Parathyroid adenoma (tissue), 2 donors: ENCODE data around the gene DOK6.

Experiments used
- H2AFZ ChIP-seq: fragments of 300-600 bp; sonication (generic); one replicate; pipeline ENCODE4 v1.7.0; 2017; ENCODE audit warnings: antibody characterized with exemption, mild to moderate bottlenecking
- H3K27ac ChIP-seq: fragments of 300-600 bp; sonication (generic); one replicate; pipeline ENCODE4 v1.7.0; 2017
- H3K27me3 ChIP-seq: fragments of 300-600 bp; sonication (generic); one replicate; pipeline ENCODE4 v1.7.0; 2017; ENCODE audit warnings: low read length; ENCODE audit not compliant: control insufficient read depth, insufficient read depth
- H3K36me3 ChIP-seq: fragments of 300-600 bp; sonication (generic); one replicate; pipeline ENCODE4 v1.7.0; 2017; ENCODE audit warnings: low read length; ENCODE audit not compliant: control insufficient read depth, insufficient read depth
- H3K4me1 ChIP-seq: fragments of 300-600 bp; sonication (generic); one replicate; pipeline ENCODE4 v1.7.0; 2017; ENCODE audit warnings: control low read depth
- H3K4me2 ChIP-seq: fragments of 300-600 bp; sonication (generic); one replicate; pipeline ENCODE4 v1.7.0; 2017; ENCODE audit warnings: low read length
- H3K4me3 ChIP-seq: fragments of 300-600 bp; sonication (generic); one replicate; pipeline ENCODE4 v1.7.0; 2017; ENCODE audit warnings: low read depth, low read length
- H3K79me2 ChIP-seq: fragments of 300-600 bp; sonication (generic); one replicate; pipeline ENCODE4 v1.7.0; 2017; ENCODE audit warnings: control low read depth
- H3K9ac ChIP-seq: fragments of 300-600 bp; sonication (generic); one replicate; pipeline ENCODE4 v1.7.0; 2017; ENCODE audit warnings: mild to moderate bottlenecking
- H3K9me3 ChIP-seq: fragments of 300-600 bp; sonication (generic); one replicate; pipeline ENCODE4 v1.7.0; 2017; ENCODE audit warnings: low read length; ENCODE audit not compliant: control insufficient read depth
- CTCF ChIP-seq: fragments of 300-600 bp; sonication (generic); IDR thresholded peaks from one replicate; pipeline ENCODE4 v1.7.0; 2017; ENCODE audit warnings: antibody characterized with exemption, mild to moderate bottlenecking
- donor health status: primary hyperparathyroidism.

Gene DOK6

GRCh38 chr18:69447886-69448285, 47.2 kb downstream of the DOK6 start:
- no peak overlapping the region for H3K4me2 ChIP-seq
- H3K79me2 ChIP-seq = no peaks in the 10 kb centered on the region
- H2AFZ ChIP-seq = no peak overlapping the region
- H3K4me3 ChIP-seq = no peak overlapping the region
- H3K9ac ChIP-seq = no peak overlapping the region
- H3K4me1 ChIP-seq = no peaks in the 10 kb centered on the region
- no peaks in the 10 kb centered on the region for H3K9me3 ChIP-seq
- H3K27ac ChIP-seq = no peak overlapping the region
- H3K36me3 ChIP-seq = no peaks in the 10 kb centered on the region
- no peak for TF ChIP-seq CTCF
- no peaks in the 10 kb centered on the region for H3K27me3 ChIP-seq

GRCh38 chr18:69455125-69455524, 54.4 kb downstream of the DOK6 start:
- H3K27ac ChIP-seq = no peak overlapping the region
- H3K36me3 ChIP-seq = no peaks in the 10 kb centered on the region
- H3K27me3 ChIP-seq = no peaks in the 10 kb centered on the region
- no peaks in the 10 kb centered on the region for H3K4me1 ChIP-seq
- H3K9ac ChIP-seq = no peak overlapping the region
- H3K4me3 ChIP-seq = no peak overlapping the region
- no peak for TF ChIP-seq CTCF
- H3K9me3 ChIP-seq = no peaks in the 10 kb centered on the region
- no peaks in the 10 kb centered on the region for H3K79me2 ChIP-seq
- no peak overlapping the region for H3K4me2 ChIP-seq
- no peak overlapping the region for H2AFZ ChIP-seq

- Histone ChIP-seq H3K79me2 (no peaks in the 10 kb centered on the region), H3K36me3 (no peaks in the 10 kb centered on the region), H3K4me3 (no peak overlapping the region), H3K27ac (no peak overlapping the region), H3K4me2 (no peak overlapping the region), H3K9ac (no peak overlapping the region), H2AFZ (no peak overlapping the region), H3K4me1 (no peaks in the 10 kb centered on the region), H3K9me3 (no peaks in the 10 kb centered on the region), H3K27me3 (no peaks in the 10 kb centered on the region)
- TF ChIP-seq CTCF = no peak
Observed at GRCh38 chr18:69469444-69469919, 68.8 kb downstream of the DOK6 start.

GRCh38 chr18:69480460-69480859, 79.8 kb downstream of the DOK6 start:
- no peak overlapping the region for H2AFZ ChIP-seq
- no peaks in the 10 kb centered on the region for H3K79me2 ChIP-seq
- H3K9me3 ChIP-seq = no peaks in the 10 kb centered on the region
- H3K27me3 ChIP-seq = no peaks in the 10 kb centered on the region
- H3K9ac ChIP-seq = no peak overlapping the region
- H3K36me3 ChIP-seq = no peaks in the 10 kb centered on the region
- H3K27ac ChIP-seq = no peak overlapping the region
- no peak overlapping the region for H3K4me3 ChIP-seq
- no peak overlapping the region for H3K4me2 ChIP-seq
- H3K4me1 ChIP-seq = no peaks in the 10 kb centered on the region
- no peak for TF ChIP-seq CTCF

- no peaks in the 10 kb centered on the region for H3K27me3 ChIP-seq
- no peak overlapping the region for H3K27ac ChIP-seq
- H3K9me3 ChIP-seq = no peaks in the 10 kb centered on the region
- H3K9ac ChIP-seq = no peak overlapping the region
- no peaks in the 10 kb centered on the region for H3K36me3 ChIP-seq
- no peak overlapping the region for H3K4me2 ChIP-seq
- H3K4me1 ChIP-seq = no peaks in the 10 kb centered on the region
- H3K79me2 ChIP-seq = no peaks in the 10 kb centered on the region
- no peak overlapping the region for H2AFZ ChIP-seq
- H3K4me3 ChIP-seq = no peak overlapping the region
- TF ChIP-seq CTCF = no peak
Observed at GRCh38 chr18:69483574-69483973, 82.9 kb downstream of the DOK6 start.
